Breast epithelium (tissue), 3 donors: ENCODE results near the gene GPRC6A.

ENCODE experiments used
- CTCF ChIP-seq, 3 donors: fragments of 450-650 bp; IDR thresholded peaks; one replicate each; pipeline ENCODE4 v1.5.1; 2016 to 2017; ENCODE audit warnings: antibody characterized with exemption in 3 of 3, mild to moderate bottlenecking in 3 of 3, moderate library complexity in 3 of 3
- POLR2AphosphoS5 ChIP-seq, 3 donors: sonication (generic); formaldehyde crosslinking; IDR thresholded peaks; one replicate each; pipeline ENCODE4 v1.6.1; 2017; ENCODE audit warnings: antibody characterized with exemption in 3 of 3

DNA sequence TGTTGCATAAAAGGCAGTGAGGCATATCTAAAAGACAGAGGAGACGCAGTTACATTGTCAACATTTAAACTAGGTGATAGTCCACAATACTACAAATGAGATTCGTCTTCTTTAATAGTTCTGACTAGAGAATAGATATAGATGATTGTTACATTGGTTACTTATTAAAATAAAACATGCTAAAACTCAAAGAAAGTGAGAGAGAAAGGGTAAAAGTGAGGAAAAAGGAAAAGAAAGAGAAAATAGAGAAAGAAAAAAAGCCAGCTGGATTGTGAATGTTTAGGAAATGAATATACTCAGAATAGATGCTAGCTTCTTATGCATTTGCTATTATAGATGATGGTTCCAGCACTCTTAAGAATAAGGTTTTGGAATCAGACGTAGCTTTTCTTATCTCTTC is 35.7 kb downstream of the GPRC6A start:
- no peak for TF ChIP-seq POLR2AphosphoS5 (IDR thresholded peaks at IDR 0.05)
- TF ChIP-seq CTCF (IDR thresholded peaks at IDR 0.05), result no peak
